GM19043 (cell line): ENCODE results near the gene AFAP1L1.
A peak's percentile ranks its signal among the peaks of the same experiment; 100 is the strongest.

ENCODE experiments used
- ATAC-seq: cut with Tn5 transposase; IDR thresholded peaks from one replicate; pipeline ENCODE4 v1.9.1; 2021; ENCODE audit warnings: low read depth; ENCODE audit not compliant: unreplicated experiment

Gene AFAP1L1

DNA sequence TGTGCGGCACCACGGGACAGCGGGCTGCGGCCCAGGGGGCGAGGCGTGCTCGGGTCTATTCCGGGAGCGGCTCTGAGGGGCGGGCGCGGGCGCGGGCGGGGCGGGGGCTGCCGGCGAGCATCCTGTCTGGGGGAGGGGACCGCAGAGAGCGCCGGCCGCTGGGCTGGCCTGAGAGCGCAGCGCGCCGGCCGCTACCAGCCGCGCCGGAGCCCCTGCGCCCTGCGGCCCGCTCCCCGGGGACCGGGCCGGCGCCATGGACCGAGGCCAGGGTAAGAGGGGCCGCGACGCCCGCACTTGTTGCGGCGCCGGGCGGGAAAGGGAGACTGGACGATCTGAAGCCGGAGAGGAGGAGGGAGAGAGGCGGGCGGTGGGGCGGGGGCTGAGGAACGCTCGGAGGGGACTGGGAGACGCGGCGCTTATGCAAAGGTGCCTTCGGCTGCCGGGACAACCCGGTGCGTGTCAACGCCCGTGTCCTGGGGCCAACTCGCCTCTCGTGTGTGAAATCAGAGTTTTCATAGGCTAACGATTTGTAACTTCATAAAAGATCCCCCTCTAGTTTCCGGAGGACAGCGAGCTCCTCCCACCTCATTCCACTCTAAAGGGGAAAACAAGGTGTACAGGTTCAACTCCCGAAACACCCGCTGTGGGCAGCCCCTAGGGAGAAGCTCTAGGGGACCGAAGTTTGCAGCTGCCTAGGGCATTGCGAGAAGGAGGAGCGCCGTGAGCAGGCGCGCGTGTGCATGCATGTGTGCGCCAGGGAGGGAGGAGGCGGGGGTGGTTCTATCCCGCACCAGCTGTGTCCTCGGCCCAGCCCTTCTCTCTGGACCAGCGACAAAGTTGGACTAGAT is at the start of gene AFAP1L1:
AFAP1L1 (plus strand) TSS at position 144 of the 848 bp plus-strand sequence; CDS start at position 254, 110 bp downstream.
- ATAC-seq = no peak

DNA sequence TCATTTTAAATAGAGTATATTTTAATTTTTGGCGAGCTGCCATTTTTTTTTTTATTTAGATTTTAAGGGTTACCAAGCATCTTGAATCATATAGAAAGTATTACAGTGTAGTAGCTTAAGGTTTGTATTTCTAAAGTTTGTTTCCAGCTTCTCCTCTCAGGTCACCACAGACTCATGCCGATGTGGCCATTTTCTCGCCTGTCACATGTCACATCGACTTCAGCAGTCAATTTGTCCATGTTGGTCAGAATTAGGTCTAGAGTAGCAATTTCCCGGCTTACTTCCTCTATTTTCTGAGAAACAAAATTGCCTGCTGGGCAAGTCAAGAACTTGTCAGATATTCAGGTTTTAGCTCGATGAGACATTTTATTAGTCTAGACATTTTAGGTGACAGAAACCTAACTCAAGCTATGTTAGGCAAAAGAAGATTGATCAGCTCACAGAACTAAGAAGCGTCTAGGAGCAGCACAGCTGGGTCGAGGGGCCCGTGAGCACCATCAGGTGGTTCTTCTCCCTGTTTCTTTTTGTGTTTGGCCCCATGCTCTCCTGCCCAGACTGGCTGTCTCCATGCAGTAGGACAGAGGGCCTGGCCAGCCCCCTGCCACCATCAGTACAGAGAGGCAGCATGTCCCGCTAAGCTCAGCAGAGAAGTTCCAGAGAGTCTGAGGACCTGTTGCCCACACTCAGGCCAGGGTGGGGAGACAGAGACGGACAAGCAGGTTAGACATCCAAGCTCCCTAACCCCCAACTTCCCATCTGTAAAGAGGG is 48.4 kb upstream of the AFAP1L1 start:
- ATAC-seq = no peak

DNA sequence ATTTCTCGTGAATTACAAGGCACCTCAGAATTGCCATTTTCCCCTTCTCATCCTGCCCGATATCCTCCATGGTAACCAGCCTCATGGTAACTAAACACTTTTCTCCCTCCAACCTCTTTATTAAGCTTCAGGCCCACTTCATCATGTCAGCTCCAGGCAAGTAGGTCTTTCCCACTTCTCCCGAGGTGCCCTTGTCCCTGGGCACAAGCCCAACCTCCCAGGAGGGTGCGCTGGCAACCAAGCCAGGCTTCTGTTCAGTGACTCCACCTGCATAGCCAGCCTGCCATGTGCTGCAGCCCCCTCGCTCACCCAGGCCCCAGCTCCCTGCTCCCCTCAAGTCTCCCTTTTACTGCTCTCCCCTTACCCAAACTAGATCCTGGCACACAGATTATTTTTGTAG is 47.4 kb upstream of the AFAP1L1 start:
- ATAC-seq = no peak

DNA sequence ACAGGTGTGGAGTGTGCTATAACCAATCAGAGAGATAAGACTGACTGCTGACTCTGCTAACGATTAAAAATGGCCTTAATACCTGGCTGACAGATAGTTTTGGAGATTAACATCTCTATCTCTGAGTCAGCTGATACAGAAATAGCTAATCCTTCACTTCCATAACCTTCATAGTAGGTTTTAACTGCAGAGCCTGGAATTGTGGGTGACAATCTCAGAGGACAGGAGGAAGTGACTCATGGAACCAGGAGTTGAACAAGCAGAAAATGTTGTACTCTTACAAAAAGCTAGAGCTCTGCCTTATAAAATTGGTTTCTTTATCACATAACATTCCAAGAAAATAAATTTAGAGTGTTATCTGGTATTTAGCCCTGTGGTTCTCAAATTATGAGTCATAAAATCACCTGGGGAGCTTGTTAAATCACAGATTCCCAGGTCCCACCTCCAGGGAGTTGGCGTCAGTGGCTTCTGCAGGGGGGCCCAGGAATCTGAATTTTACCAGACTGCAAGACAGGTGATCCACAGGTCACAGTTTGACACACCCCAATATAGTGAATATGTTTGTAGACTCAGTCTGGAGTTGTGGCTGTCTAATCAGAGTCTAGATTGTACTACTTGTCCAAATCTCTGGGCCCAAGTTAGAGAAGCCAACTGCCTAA is 44.4 kb upstream of the AFAP1L1 start:
- ATAC-seq = no peak

DNA sequence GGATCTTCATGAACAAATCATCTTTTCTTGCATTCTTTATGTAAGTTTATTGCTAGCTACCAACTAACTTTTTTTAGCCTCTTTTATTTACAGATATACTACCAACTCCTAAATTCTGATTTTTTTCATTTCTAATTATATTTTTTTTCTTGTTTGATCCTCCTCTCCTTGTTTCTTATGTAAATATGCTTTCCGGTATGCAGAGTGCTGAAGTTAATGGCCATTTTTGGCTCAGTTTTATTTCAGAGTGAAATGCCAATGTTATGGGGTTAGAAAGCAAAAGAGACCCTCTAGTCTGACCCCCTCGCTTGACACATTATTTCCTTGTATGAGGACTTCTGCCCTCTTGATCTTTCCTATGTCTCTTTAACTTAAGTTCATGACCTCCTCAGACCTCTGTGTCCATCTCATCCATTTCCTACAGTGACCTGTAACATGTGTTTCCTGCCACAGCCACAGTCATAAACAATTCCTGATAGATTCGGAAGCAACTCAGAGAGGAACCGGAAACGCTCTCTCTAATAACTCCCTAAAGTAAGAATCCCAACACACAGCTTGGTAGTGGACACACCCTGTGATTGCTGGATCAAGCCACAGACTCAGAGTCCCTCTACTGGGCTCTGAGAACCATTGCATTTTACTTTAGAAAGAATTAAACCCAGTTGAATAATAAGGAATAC is 42.9 kb upstream of the AFAP1L1 start:
- ATAC-seq = no peak

DNA sequence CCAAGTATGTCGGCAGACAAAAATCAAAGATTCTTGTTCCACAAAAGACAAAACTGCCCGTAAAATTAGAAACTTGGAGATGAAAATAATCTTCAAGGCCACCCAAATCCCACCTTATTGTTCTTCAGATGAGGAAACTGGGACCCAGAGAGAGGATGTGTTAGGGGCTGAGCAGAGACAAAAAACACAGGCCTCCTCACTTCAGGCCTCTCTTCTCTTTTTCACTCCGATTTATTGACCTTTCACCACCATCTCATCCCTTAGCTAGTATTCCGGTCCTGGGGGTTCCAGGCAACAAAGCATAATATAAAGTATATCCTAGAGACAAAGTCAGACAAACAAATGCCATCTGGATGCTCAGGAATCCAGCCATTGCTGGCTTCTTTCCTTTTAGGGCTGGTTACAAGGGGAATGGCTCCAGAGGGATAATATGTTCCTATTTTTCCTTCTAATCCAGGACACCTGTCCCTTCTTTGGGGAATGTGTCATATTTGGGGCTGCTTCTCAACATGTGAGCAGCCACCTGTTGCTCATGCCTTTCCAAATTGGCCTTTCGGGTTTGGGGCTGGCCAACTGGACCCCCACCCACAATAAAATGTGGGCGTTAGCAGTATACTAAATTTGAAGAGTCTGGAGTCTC is 42.2 kb upstream of the AFAP1L1 start:
- ATAC-seq = no peak

DNA sequence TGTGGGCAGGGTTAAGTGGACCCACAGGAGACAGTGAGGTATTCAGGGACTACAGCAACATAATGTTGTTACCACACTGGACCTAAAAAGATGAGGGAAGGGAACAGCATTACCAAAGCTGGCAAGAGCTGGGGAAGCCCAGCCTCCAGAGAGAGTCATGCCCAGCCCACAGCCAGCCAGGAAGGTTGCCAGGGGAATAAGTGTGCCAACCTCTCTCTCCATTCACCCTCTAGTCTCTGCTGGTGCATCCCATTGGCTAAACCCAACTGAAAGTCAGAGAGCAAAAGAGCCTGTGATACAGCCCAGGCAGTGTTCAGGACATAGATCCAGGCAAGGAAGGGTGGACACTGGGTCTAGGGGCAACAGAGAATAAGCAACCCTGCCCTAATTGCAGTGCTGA is 35.8 kb upstream of the AFAP1L1 start:
- no peak for ATAC-seq

DNA sequence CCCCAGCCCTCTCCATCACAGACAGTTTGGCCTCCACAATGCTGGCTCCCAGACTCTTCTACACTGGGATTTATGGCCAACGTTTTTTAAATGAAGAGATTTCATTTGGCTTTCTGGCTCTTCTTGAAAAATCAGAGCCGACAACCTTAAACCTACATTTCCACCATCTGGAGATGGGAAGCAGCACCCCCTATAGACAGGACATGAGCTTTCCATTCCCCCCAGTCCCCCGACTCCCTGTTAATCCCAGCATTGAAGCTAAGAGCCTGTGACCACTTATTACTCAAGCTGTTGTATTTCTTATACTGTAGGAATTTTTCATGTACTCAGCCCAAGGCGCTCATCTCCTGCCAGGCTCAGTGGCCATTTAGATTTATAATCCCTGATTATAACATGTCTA is 34.0 kb upstream of the AFAP1L1 start:
- no peak for ATAC-seq

DNA sequence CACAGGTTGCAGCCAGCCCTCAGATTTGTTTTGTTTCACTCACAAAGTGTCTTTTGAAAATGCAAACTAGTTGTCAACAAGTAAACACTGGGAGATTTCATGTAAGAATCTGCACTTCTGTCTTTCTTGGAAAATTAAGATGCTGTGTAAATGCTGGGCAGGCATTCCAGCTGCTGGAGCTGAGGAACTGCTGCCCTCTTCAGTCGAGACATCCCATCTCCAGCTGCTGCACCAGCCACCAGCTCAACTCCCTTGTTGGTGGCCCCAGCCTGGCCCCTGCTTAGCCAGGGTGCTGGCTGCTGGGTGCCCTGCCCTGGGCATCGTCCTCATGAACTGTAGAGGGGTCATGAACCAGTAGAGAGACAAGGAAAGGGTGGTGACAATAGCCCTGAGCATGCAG is 33.1 kb upstream of the AFAP1L1 start:
- ATAC-seq = no peak

DNA sequence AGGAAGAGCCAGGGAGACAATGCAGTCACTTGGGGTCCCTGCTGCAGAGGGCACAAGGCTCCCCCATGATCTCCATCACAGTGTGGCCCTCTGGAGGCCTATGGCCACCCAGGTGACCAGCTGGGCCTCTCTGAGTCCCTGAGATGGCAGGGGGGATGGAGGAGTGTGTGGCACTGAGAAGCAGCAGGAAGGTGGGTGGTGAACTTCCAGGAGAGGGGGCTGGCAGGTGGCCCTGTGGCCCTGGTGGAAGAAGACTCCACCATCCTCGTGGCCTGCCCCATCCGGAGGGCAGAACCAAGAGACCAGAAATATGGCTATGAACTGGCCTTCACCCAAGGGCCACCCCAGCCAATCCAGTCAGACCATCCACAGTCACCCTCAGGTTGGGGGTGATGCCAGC is 31.7 kb upstream of the AFAP1L1 start:
- no peak for ATAC-seq

DNA sequence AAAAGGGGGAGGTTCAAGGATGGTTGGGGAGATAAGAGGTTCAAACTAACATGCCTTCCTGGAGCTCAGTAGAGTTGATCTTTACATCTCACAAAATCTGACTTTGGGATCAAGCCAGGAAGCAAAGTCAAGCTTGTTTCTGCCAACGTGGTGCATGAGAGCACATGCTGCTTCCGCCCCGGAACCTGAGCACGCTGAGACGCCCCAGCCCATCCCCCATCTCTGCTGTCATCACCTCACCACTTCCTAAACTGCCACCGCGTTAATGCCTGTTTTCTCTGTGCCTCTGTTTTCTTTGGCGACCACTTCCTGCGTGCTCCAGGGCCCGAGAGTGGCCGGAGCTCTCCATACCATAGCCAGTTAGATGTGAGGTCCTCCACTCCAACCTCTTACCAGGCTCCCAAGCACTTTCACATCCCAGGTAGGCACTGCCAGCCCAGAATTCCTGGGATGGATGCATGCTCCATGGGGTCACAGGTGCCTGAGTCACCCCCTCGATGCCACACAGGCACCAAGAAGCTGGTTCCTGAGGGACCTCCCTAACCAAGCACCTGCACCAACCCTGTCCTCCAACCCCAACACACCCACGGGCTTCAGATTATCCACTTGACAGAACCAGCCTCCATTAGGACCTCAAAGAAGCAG is 31.2 kb upstream of the AFAP1L1 start:
- peak; percentile 66 for ATAC-seq

DNA sequence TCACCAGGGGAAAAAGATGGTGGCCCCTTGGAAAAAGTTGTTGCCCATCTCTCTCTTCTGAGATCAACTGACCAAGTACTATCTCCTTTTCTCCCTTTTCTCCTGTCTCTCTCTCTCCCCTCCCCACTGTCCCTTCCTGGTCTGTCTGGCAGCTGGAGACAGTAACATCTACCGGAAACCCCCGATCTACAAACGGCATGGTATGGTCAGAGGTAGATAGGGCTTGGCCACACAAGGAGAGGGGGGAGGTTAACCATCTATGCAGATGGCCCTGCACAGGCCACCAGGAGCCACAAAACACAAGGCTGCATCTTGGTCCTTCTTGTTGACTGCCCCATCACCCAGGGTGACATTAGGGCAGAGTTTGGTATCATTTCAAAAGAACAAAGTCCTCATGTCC is 29.3 kb upstream of the AFAP1L1 start:
- ATAC-seq = no peak

DNA sequence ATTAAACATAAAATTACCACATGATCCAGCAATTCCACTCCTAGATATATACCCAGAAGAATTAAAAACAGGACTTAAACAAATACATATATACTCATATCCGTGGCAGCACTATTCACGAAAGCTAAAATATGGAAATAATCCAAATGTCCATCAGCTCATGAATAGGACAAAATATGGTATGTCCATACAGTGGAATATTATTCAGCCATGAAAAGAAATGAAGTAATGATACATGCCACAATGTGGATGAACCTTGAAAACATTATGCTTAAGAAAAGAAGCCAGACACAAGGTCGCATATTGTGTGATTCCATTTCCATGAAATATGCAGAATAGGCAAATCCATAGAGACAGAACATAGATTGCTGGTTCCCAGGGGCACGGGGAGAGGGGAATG is 24.8 kb upstream of the AFAP1L1 start:
- ATAC-seq = no peak

DNA sequence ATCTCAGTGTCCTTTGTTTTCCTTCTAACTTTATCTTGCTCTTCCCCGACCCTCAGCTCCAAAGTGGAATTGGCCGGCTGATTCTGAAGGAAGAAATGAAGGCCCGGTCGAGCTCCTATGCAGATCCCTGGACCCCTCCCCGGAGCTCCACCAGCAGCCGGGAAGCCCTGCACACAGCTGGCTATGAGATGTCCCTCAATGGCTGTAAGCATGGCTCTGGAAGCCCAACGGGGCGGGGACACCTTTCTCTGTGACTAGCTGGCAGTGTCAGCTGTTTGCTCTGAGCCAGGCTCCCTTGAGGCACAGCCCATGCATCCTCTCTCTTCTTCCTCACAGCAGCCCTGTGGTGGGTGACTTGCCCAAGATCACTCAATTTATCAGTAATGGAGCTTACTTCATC is 23.9 kb upstream of the AFAP1L1 start:
- ATAC-seq = no peak

DNA sequence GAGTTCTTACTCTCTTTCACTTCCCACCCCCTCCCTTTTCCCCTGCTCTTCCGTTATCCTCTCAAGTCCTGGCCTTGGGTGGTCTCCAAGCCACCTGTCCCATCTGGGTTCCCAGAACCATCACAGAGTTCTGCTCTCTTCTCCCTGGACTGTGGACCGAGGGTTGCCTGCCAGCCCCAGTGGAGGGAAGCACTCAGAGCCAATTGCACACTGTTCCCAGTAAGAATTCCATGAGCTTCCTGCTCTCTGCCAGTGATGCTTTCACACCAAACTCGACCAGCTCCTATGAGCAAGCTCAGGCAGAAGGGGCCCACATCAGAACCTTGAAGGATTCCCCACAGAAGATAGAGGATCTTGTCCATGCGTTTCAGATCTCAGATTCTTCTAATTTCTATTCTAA is 20.1 kb upstream of the AFAP1L1 start:
- ATAC-seq = no peak

DNA sequence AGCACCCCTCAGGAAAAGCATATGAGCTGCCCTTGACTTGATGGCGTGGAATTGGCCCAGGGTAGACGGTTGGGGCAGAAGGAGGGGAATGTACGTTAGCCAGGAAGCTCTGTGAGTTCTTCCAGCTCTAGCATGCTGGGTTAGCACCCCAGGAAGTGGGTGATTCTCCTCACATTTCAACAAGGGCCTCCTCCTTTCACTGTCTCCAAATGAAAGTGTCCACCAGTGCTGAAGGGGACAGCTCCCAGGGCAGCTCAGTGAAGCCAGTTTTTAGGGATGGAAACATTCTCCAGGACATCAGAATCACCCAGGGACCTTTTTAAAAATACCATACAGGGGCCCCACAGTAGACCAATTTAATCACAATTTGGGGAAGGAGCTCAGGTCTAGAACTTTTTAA is 17.2 kb upstream of the AFAP1L1 start:
- ATAC-seq = no peak

DNA sequence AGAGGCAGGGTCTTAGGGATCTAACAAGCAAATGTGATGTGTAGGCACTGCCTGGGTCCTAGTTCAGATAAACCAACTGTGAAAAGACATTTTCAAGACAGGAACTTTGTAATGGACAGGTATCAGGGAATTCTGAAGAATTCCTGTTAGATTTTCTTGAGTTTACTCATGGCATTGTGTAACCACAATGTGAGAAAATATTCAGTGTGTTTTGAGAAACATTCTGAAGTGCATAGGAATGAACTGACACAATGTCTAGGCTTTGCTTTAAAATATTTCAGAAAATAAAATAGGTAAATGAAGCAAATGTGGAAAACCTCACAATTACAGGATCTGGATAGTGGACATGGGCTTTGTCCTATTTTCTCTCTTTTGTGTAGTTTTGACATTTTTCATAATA is 15.2 kb upstream of the AFAP1L1 start:
- no peak for ATAC-seq

DNA sequence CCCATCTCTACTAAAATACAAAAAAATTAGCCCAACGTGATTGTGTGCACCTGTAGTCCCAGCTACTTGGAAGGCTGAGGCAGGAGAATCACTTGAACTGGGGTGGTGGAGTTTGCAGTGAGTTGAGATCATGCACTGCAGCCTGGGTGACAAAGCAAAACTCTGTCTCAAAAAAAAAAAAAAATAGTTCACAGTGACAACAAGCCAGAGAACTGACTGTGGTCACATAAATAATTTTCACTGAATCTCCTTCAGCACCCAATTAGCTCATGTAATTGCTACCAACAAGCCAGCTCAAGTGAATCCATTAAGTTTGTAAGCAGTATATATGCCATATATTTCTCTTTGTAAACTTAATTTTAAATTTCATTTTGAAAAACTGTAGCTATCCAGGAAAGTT is 14.5 kb upstream of the AFAP1L1 start:
- ATAC-seq = no peak

DNA sequence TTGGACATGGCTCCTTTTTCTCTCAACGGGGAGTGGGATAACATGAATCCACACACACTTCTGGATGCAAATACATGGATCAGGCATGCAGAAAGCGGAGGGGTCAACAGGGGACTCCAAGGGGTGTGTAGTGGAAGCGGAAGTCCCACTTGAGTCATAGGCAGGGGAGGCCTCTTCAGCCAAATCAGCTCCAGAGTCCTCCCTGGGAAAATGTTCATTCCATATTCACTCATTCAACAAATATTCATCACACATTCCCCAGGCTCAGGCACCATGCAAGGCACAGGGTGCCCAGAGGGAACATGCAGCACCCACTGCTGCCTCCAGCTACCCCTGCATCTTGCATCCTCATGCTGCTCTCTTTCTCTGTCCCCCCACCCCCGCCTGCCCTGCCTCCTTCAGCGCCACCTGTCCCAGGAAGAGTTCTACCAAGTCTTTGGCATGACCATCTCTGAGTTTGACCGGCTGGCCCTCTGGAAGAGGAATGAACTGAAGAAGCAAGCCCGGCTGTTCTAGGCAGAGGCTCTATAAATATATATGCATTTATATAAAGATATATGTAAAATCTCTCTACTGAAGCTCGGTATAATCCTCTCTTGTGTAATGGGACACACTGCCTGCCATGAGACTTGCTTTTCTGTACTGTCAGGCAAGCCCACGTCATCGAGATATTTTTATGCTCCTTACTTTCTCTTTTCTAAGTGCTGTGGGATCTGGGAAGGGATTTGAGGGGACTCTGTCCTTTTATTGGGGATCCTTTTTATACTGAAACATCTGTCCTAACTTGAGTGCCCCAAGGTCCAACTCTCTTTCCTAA is 13.6 kb upstream of the AFAP1L1 start:
- ATAC-seq = no peak
